DND-41 (cell line): ENCODE measurements around the gene CDKN2D.

Experiments used
- ATAC-seq: fragments of 200-7000 bp; cut with Tn5 transposase; 3 replicates; pipeline ENCODE4 v1.9.1; 2021; ENCODE audit warnings: low read depth; ENCODE audit not compliant: insufficient read depth
- DNase-seq: peaks from one replicate; pipeline ENCODE4 v3.0.0-alpha.2; 2020
- H2AFZ ChIP-seq: 2 replicates; pipeline ENCODE4 v1.6.0; 2012; ENCODE audit warnings: low read depth, low read length
- H3K27ac ChIP-seq: 2 replicates; pipeline ENCODE4 v1.5.1; 2012; ENCODE audit warnings: low read length, inconsistent platforms
- H3K27me3 ChIP-seq: fragments of 200-600 bp; sonication (generic); 2 replicates; pipeline ENCODE4 v1.6.0; 2012; ENCODE audit warnings: low read length, mild to moderate bottlenecking, inconsistent platforms; ENCODE audit not compliant: insufficient read depth, poor library complexity
- H3K36me3 ChIP-seq: 2 replicates; pipeline ENCODE4 v1.5.1; 2012; ENCODE audit warnings: low read length, inconsistent platforms; ENCODE audit not compliant: insufficient read depth
- H3K4me1 ChIP-seq: 2 replicates; pipeline ENCODE4 v1.5.1; 2012; ENCODE audit warnings: mild to moderate bottlenecking, low read length; ENCODE audit not compliant: insufficient read depth
- H3K4me2 ChIP-seq: 2 replicates; pipeline ENCODE4 v1.6.0; 2012; ENCODE audit warnings: mild to moderate bottlenecking, moderate library complexity, low read length, inconsistent platforms; ENCODE audit not compliant: insufficient read depth
- H3K4me3 ChIP-seq, 2 experiments: fragments of 200-600 bp in 1 of 2; shearing (Covaris generic) in 1 of 2; 2 replicates each; pipeline ENCODE4 v1.5.1; 2012 to 2016; ENCODE audit warnings: inconsistent platforms in 2 of 2, low read length in 2 of 2, mild to moderate bottlenecking in 2 of 2, low read depth in 1 of 2, moderate library complexity in 1 of 2
- H3K79me2 ChIP-seq: 2 replicates; pipeline ENCODE4 v1.6.0; 2012; ENCODE audit warnings: low read length, inconsistent platforms; ENCODE audit not compliant: insufficient read depth
- H3K9ac ChIP-seq: 2 replicates; pipeline ENCODE4 v1.6.0; 2012; ENCODE audit warnings: low read depth, mild to moderate bottlenecking, inconsistent platforms, low read length, moderate library complexity
- H3K9me3 ChIP-seq: 2 replicates; pipeline ENCODE4 v1.5.1; 2012; ENCODE audit warnings: low read length, moderate library complexity, mild to moderate bottlenecking, inconsistent platforms; ENCODE audit not compliant: insufficient read depth, severe bottlenecking
- H4K20me1 ChIP-seq: 2 replicates; pipeline ENCODE4 v1.6.0; 2012; ENCODE audit warnings: low read length; ENCODE audit not compliant: insufficient read depth
- CTCF ChIP-seq: IDR thresholded peaks from 2 replicates; pipeline ENCODE4 v1.5.1; 2012; ENCODE audit warnings: borderline replicate concordance, low read length, moderate library complexity, mild to moderate bottlenecking; ENCODE audit not compliant: poor library complexity, severe bottlenecking; ENCODE audit errors: extremely low read depth
- EZH2 ChIP-seq: IDR thresholded peaks from 3 replicates; pipeline ENCODE4 v1.6.1; 2012; ENCODE audit warnings: borderline replicate concordance, low read depth, mild to moderate bottlenecking, moderate library complexity, low read length, inconsistent platforms; ENCODE audit not compliant: severe bottlenecking

Gene CDKN2D

DNA sequence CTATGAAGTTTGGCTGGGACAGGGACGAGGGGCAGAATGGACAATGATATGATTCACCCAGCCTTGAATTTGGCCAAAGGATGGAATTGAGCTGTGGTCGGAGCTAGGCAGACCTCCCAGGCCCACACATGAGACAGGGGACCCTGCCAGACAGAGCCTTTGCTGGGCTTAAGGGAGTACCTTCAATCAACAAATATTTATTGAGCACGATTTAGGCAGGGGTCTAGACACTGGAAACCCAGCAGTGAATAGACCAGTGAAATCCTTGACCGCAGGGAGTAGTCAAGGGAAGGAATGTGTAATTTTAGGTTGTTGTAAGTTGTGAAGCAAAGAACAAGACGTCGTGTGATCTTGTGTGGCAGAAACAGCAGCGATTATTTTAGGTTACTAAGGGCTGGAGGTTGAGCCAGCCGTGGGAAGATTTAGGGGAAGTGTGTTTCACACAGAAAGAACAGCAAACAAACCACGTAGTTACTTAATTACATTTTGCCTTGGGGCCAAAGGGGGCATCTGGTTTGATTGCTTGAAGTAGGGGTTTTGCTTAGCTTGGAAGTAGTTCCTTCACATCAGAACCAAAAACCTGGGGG, 35.2 kb upstream of the CDKN2D start:
- H3K9ac ChIP-seq, result peak overlapping the region; percentile 85
- H3K4me3 ChIP-seq, result peak overlapping the region in 1 of 2 experiments; percentile 72; a peak in 2 of 4 replicates

DNA sequence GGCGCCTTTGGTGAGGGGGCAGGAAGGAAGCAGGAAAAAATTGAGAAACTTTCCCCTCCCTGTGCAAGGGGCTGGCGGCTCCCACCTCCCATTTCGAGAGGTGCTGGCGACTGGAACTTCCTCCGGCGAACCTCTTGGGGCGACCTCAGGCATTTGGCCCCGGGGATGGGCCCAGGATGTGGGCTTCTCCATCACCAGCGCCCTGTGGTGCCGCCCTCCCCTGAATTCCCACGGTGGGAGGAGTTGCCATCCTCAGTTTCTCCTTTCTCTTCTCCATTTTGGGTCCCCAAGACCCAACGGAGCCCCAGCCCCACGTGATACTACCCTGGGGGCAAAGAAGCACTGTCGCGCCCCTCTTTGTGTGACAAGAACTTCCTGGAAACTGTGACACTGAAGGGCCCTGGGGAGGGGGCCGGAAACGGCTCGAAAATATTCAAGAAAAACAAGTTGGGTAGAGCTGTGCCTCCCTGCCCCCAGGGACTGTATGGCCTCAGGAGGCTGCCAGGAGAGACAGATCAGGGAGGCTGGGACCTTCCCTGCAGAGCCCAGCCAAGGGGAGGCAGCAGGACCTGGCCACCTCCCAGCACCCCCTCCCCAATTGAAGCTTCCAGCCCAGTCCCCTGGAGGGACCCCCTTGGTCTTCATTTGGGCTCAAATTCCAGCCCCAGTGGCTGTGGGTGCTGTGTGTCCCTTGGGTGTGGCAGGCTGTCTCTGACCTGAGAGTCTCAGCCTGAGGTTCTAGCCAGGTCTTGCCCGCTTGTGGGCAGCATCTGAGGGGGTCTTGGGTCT, 34.5 kb upstream of the CDKN2D start:
- Histone ChIP-seq H3K4me1 (peaks cover 26% of the 10 kb centered on the region), H4K20me1 (peaks cover 13% of the 10 kb centered on the region), H3K27ac (peak overlapping the region; percentile 85), H3K36me3 (peaks cover 3% of the 10 kb centered on the region; the same call in 1 of the 2 replicates), H2AFZ (peak overlapping the region; percentile 72), H3K4me2 (peak overlapping the region; percentile 76), H3K79me2 (peaks cover 47% of the 10 kb centered on the region), H3K9me3 (no peaks in the 10 kb centered on the region), H3K27me3 (no peaks in the 10 kb centered on the region), H3K9ac (peak overlapping the region; percentile 85), H3K4me3 (peak overlapping the region; percentile 55 to 72)
- DNase-seq (peak; percentile 89), ATAC-seq (peak; percentile 79)
- TF ChIP-seq CTCF (peak; percentile 26), EZH2 (no peak)

More for the DNA sequence above, 35.2 kb upstream of the CDKN2D start:
- Histone ChIP-seq H3K27me3 (no peaks in the 10 kb centered on the region), H3K79me2 (peaks cover 48% of the 10 kb centered on the region), H2AFZ (no peak overlapping the region), H3K4me2 (peak overlapping the region; percentile 76), H3K27ac (peak overlapping the region; percentile 85), H3K9me3 (no peaks in the 10 kb centered on the region), H3K4me1 (peaks cover 26% of the 10 kb centered on the region), H4K20me1 (peaks cover 13% of the 10 kb centered on the region), H3K36me3 (peaks cover 3% of the 10 kb centered on the region; the same call in 1 of the 2 replicates)
- DNase-seq, result peak; percentile 22
- TF ChIP-seq EZH2 (no peak), CTCF (no peak)
- ATAC-seq, result no peak

DNA sequence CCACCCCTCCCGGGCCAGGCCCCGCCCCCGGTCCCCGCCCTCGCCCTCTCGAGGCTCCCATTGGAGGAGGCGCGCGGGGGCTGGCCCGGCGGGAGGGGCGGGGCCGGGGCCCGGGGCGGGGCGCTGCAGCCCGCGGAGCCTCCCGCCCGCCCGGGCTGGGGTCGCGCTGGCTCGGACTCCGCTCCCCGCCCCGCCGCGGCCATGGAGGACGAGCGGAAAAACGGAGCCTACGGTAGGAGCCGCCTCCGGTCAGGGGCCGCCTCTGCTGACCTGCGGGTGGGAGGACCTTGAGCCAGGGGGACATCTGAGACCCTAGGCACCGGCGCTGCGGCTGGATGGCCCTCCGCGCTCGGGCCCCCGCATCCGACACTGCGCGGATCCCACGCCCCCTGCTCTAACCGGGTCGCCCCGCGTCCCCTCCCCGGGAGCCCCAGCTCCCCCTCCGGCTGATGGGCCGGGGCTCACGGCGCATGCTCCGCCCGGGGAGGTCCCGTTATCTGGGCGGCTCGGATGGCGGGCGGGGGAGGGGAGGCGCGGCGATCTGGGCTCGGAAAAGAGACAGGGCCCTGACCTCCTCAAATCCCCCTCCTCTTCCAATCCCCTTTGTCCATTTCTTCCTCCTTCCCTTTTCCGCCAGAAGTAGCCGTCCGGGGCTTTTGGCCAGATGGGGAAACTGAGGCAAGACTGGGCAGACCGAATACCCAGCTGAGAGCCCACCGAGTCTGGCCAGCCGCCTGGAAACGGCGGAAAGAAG, 33.7 kb upstream of the CDKN2D start:
- H3K4me2 ChIP-seq, result peak overlapping the region; percentile 76
- peaks cover 3% of the 10 kb centered on the region; the same call in 1 of the 2 replicates for H3K36me3 ChIP-seq
- ATAC-seq (peak; percentile 80), DNase-seq (peak; percentile 89)
- no peak for TF ChIP-seq CTCF
- TF ChIP-seq EZH2, result no peak
- H3K4me3 ChIP-seq, result peak overlapping the region; percentile 55 to 72
- peak overlapping the region; percentile 72 for H2AFZ ChIP-seq
- peak overlapping the region; percentile 85 for H3K9ac ChIP-seq
- no peaks in the 10 kb centered on the region for H3K9me3 ChIP-seq
- H3K27ac ChIP-seq, result peak overlapping the region; percentile 85
- no peaks in the 10 kb centered on the region for H3K27me3 ChIP-seq
- H3K79me2 ChIP-seq, result peaks cover 44% of the 10 kb centered on the region
- H3K4me1 ChIP-seq, result peaks cover 26% of the 10 kb centered on the region
- peaks cover 13% of the 10 kb centered on the region for H4K20me1 ChIP-seq
